ENCODE results near the gene ZNF516.

The ZNF516 gene

DNA sequence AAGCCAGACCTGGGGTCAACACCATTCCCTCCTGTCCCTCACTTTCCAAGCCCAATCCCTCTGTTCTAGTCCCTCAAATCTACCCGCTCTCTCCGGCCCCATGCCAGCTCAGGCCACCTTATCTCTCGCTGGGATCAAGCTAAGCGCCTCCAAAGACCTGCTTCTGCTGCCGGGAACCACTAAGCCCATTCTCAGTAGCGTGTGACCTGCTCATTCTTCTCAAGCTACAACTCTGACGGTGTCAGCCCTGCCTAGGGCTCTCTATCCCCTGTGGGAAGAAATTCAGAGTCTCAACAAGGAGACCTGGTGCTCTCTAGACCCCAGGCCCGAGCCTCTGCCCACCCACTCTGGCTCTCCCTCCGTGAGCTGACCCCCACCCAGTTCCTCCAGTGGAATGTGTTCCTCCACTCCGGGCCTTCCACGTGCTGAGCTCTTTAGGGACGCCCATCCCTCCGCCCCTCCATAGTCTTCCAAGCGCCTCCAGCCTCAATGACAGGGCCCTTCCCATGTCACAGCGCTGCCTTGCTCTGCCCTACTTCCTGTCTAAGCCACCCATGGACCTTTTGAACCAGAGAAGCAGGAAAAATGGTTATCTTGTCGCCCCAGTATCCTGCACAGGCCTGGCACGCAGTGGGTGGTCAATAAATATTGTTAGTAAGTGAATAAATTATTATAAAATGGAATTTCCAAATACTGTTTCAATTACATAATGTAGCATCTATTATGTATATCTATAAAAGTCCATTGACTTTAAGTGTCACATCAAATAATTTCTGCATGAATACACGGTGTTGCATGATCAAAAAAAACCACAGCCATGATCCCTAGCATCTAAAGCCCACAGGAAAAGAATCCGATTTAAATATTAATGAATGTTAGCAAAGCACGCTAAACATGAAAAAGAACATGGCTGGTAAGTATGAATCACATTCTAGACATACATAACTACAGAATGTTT lies 127.6 kb downstream of the ZNF516 start:
- TF ChIP-seq FOXM1 (IDR thresholded peaks at IDR 0.05; ENCODE audit: borderline replicate concordance, low read depth) = no peak

DNA sequence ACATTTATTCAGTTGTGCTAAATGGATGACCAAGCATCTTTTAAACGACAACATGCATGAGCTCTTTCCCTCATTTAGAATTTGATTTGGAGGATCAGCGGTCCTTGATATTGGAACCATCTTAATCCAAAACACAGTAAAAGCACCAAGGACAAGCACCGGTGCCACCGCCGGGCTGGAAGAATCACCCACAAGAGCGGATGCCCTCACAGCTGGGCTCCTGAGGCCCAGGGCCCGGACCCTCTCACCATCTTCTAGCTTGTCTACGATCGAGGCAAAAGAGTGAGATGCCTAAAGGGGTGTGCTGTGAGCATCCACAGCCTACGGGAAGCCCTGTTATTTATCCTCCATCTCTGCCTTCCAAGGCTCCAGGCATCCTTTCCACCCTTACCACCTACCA lies 129.5 kb downstream of the ZNF516 start:
- TF ChIP-seq NFIC (IDR thresholded peaks at IDR 0.05) (no peak), CREB1 (IDR thresholded peaks at IDR 0.05; ENCODE audit: low read depth) (no peak), EGR1 (IDR thresholded peaks at IDR 0.05) (no peak), ZBTB7A (IDR thresholded peaks at IDR 0.05; ENCODE audit: low read depth) (no peak), RAD21 (IDR thresholded peaks at IDR 0.05; ENCODE audit: low read depth) (no peak), FOXM1 (IDR thresholded peaks at IDR 0.05; ENCODE audit: borderline replicate concordance, low read depth) (no peak), YY1 (IDR thresholded peaks at IDR 0.05; ENCODE audit: low read depth) (no peak), TAF1 (IDR thresholded peaks at IDR 0.05; ENCODE audit: low read depth) (no peak), TEAD4 (IDR thresholded peaks at IDR 0.05) (no peak), CEBPB (IDR thresholded peaks at IDR 0.05) (no peak), TCF12 (IDR thresholded peaks at IDR 0.05; ENCODE audit: low read depth) (no peak), EP300 (IDR thresholded peaks at IDR 0.05; ENCODE audit: borderline replicate concordance) (no peak)
- TF ChIP-seq, protein P1, sequence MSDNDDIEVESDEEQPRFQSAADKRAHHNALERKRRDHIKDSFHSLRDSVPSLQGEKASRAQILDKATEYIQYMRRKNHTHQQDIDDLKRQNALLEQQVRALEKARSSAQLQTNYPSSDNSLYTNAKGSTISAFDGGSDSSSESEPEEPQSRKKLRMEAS (IDR thresholded peaks at IDR 0.05) = no peak
- TF ChIP-seq, protein P2, sequence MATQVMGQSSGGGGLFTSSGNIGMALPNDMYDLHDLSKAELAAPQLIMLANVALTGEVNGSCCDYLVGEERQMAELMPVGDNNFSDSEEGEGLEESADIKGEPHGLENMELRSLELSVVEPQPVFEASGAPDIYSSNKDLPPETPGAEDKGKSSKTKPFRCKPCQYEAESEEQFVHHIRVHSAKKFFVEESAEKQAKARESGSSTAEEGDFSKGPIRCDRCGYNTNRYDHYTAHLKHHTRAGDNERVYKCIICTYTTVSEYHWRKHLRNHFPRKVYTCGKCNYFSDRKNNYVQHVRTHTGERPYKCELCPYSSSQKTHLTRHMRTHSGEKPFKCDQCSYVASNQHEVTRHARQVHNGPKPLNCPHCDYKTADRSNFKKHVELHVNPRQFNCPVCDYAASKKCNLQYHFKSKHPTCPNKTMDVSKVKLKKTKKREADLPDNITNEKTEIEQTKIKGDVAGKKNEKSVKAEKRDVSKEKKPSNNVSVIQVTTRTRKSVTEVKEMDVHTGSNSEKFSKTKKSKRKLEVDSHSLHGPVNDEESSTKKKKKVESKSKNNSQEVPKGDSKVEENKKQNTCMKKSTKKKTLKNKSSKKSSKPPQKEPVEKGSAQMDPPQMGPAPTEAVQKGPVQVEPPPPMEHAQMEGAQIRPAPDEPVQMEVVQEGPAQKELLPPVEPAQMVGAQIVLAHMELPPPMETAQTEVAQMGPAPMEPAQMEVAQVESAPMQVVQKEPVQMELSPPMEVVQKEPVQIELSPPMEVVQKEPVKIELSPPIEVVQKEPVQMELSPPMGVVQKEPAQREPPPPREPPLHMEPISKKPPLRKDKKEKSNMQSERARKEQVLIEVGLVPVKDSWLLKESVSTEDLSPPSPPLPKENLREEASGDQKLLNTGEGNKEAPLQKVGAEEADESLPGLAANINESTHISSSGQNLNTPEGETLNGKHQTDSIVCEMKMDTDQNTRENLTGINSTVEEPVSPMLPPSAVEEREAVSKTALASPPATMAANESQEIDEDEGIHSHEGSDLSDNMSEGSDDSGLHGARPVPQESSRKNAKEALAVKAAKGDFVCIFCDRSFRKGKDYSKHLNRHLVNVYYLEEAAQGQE (IDR thresholded peaks at IDR 0.05; ENCODE audit: low read depth) = no peak
- TF ChIP-seq, protein P3, sequence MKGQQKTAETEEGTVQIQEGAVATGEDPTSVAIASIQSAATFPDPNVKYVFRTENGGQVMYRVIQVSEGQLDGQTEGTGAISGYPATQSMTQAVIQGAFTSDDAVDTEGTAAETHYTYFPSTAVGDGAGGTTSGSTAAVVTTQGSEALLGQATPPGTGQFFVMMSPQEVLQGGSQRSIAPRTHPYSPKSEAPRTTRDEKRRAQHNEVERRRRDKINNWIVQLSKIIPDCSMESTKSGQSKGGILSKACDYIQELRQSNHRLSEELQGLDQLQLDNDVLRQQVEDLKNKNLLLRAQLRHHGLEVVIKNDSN (IDR thresholded peaks at IDR 0.05) = no peak

DNA sequence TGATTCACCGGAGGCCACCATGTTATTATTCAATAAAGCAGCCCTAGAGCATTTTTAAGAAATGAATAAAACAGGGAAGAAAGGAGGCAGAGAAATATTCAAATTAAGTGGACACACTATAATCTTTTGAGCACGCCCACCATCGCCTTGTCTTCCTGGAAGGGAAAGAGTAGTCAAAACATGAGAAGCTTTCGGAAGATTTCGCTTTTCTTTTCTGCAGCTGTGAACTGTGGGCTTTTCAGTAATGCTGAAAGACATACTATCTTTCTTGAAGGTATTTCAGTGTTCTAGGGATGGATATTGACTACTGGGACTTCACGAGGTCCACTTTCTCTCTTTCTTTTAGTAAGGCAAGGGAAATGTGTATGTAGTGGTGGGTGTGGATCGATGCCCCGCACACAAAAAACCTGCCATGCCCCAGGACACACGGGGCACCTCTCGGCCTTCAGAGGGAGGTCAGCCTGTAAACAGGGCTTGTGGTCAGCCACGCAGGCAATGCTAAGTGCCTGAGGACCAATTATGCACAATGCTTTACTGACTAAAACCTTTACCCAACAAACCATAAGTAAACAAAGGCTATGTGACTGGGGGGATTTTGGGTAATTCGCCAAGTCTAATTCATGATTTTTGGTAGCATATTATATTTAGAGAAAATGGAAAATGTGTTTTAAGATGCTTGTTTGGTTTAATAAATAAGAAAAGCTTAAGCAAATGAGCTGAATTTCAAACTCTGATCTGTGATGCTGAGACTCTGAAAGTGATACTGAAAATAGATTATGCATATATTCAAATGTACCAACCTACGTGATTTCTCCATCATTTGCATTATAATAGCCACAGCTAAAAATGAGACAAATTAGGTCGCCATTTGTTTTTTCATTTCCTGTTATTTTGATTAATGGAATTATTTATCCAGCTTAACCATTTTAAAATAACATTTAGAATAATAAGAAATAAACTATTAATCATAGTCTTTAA lies 130.5 kb downstream of the ZNF516 start:
- TF ChIP-seq TCF12 (IDR thresholded peaks at IDR 0.05; ENCODE audit: low read depth) (no peak), FOXM1 (IDR thresholded peaks at IDR 0.05; ENCODE audit: borderline replicate concordance, low read depth) (no peak), ZBTB7A (IDR thresholded peaks at IDR 0.05; ENCODE audit: low read depth) (no peak), RAD21 (IDR thresholded peaks at IDR 0.05; ENCODE audit: low read depth) (no peak), CREB1 (IDR thresholded peaks at IDR 0.05; ENCODE audit: low read depth) (no peak), TAF1 (IDR thresholded peaks at IDR 0.05; ENCODE audit: low read depth) (no peak)
- TF ChIP-seq, protein P3 (IDR thresholded peaks at IDR 0.05) = no peak

DNA sequence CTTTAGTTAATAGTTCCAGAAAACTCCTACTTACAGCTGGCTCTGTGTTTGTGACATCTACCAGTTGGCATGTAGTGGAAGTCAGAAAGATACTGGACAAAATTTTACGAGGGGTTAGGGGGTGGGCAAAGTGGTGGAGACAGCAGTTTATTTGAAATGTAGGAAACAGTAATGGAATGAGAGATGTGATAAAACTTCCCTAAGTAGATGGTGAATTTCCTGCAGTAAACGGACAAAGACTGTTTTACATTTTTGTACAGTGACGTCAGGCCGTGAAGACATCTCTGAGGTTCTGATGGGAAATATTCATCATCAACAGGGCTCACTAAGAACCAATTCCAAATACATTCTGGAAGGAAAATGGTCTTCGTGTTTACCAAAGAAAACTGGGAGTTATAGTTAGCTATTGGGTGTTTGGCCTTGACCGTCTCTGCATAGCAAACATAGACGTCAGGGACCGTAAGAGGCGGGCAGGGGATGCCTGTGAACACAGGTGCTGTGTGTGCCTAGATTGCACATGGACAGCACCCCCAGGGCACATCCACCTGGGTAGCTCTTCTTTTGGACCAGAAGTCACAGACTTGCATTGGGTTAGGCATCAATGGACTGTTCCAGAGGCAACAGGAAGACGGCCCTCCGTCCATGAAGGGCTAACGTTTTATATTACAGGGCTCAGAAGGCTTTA lies 131.5 kb downstream of the ZNF516 start:
- TF ChIP-seq, protein P1 (IDR thresholded peaks at IDR 0.05) = no peak
- TF ChIP-seq, protein P2 (IDR thresholded peaks at IDR 0.05; ENCODE audit: low read depth) = no peak
- TF ChIP-seq CEBPB (IDR thresholded peaks at IDR 0.05) = no peak
- no peak for TF ChIP-seq EP300 (IDR thresholded peaks at IDR 0.05; ENCODE audit: borderline replicate concordance)
- no peak for TF ChIP-seq RAD21 (IDR thresholded peaks at IDR 0.05; ENCODE audit: low read depth)
- TF ChIP-seq NFIC (IDR thresholded peaks at IDR 0.05) = no peak
- no peak for TF ChIP-seq CREB1 (IDR thresholded peaks at IDR 0.05; ENCODE audit: low read depth)
- no peak for TF ChIP-seq FOXM1 (IDR thresholded peaks at IDR 0.05; ENCODE audit: borderline replicate concordance, low read depth)
- TF ChIP-seq ZBTB7A (IDR thresholded peaks at IDR 0.05; ENCODE audit: low read depth) = no peak
- no peak for TF ChIP-seq TAF1 (IDR thresholded peaks at IDR 0.05; ENCODE audit: low read depth)
- no peak for TF ChIP-seq YY1 (IDR thresholded peaks at IDR 0.05; ENCODE audit: low read depth)
- no peak for TF ChIP-seq EGR1 (IDR thresholded peaks at IDR 0.05)
- TF ChIP-seq TCF12 (IDR thresholded peaks at IDR 0.05; ENCODE audit: low read depth) = no peak
- TF ChIP-seq TEAD4 (IDR thresholded peaks at IDR 0.05) = no peak
- TF ChIP-seq, protein P3 (IDR thresholded peaks at IDR 0.05) = no peak
